ENCODE data around the gene VRK2. TPM values are rescaled to one million over a fixed set of nuclear protein-coding genes. Genes with fewer than 3 reads are reported as not detected.
"Not testable (repeated sequence)": the region's sequence is repeated elsewhere in the genome, so short reads cannot be mapped to it uniquely, and the experiment has no call there.

Gene VRK2
- total RNA-seq, 1 experiment from 2014 or later: 42.8 TPM

DNA sequence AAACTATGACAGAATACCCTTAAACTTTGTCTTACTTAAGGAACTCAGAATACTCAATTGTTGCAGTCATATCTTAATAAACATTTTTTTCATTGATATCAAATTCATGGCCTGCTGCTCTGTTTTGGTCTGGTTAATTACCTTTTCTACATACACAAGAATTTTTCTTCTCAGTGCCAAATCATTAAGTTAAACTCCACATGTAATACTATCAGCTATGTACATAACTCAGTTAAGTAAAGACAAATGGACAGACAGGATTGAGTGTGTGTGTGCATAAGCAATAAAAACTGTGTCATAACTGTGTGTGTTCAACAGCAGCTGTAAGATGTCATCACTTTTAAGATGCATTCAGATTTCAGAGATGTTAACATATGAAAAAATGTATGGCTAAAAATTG is 34.4 kb downstream of the VRK2 start:
- no peaks in the 10 kb centered on the region for H3F3A ChIP-seq (ENCODE audit: insufficient read depth, low read depth)
- no peak overlapping the region for H3K27ac ChIP-seq
- no peaks in the 10 kb centered on the region for H3K27me3 ChIP-seq (ENCODE audit: insufficient read depth, low read depth)
- CTCF ChIA-PET: no interaction called here
- 0 out of 2 replicates have a peak, but pooled peaks cover 5% of the 10 kb centered on the region for H3K9me2 ChIP-seq (ENCODE audit: insufficient read depth)
- no peaks in the 10 kb centered on the region for H4K20me1 ChIP-seq (ENCODE audit: insufficient read depth)
- H3K4me1 ChIP-seq (replicated peaks; ENCODE audit: insufficient read depth): no peaks in the 10 kb centered on the region
- no peak overlapping the region for H3K4me3 ChIP-seq
- intact Hi-C loops (cut with micrococcal nuclease; ENCODE audit: unreplicated experiment): no loop called here
- H2AFZ ChIP-seq: no peak overlapping the region
- H3K36me3 ChIP-seq (ENCODE audit: low read depth): no peaks in the 10 kb centered on the region; the same call in 1 of the 2 replicates
- BruUV-seq (replicated peaks): no TSS peak
- no peak for DNase-seq
- POLR2A ChIA-PET (ENCODE audit: unreplicated experiment): no interaction called here
- no peak for TF ChIP-seq CTCF (conservative IDR thresholded peaks at IDR 0.05)
- TF ChIP-seq EZH2 (IDR thresholded peaks at IDR 0.05; ENCODE audit: low read depth): no peak
- H3K9me3 ChIP-seq (ENCODE audit: insufficient read depth, low read depth): peaks cover 3% of the 10 kb centered on the region; the same call in 1 of the 2 replicates
- H3K79me2 ChIP-seq (ENCODE audit: low read depth): peaks cover 28% of the 10 kb centered on the region; the same call in 1 of the 2 replicates
- H3K4me2 ChIP-seq: no peak overlapping the region

GRCh38 chr2:58089081-58089480 is 42.5 kb downstream of the VRK2 start:
- no peaks in the 10 kb centered on the region for H3K9me2 ChIP-seq (ENCODE audit: insufficient read depth)
- no peak overlapping the region for H2AFZ ChIP-seq
- no peaks in the 10 kb centered on the region for H4K20me1 ChIP-seq (ENCODE audit: insufficient read depth)
- no peak overlapping the region for H3K4me2 ChIP-seq
- TF ChIP-seq EZH2 (IDR thresholded peaks at IDR 0.05; ENCODE audit: low read depth): no peak
- H3K36me3 ChIP-seq (ENCODE audit: low read depth): peaks cover 31% of the 10 kb centered on the region; the same call in 1 of the 2 replicates
- CTCF ChIA-PET: no interaction called here
- no peaks in the 10 kb centered on the region for H3K9me3 ChIP-seq (ENCODE audit: insufficient read depth, low read depth)
- H3K79me2 ChIP-seq (ENCODE audit: low read depth): no peaks in the 10 kb centered on the region
- intact Hi-C loops (cut with micrococcal nuclease; ENCODE audit: unreplicated experiment): no loop called here
- no peaks in the 10 kb centered on the region for H3K27me3 ChIP-seq (ENCODE audit: insufficient read depth, low read depth)
- H3K27ac ChIP-seq: no peak overlapping the region
- no peak overlapping the region for H3K4me3 ChIP-seq
- no peak for DNase-seq
- H3K4me1 ChIP-seq (replicated peaks; ENCODE audit: insufficient read depth): no peaks in the 10 kb centered on the region
- H3F3A ChIP-seq (ENCODE audit: insufficient read depth, low read depth): no peaks in the 10 kb centered on the region; the same call in 1 of the 2 replicates
- BruUV-seq (replicated peaks): no TSS peak
- POLR2A ChIA-PET (ENCODE audit: unreplicated experiment): no interaction called here

DNA sequence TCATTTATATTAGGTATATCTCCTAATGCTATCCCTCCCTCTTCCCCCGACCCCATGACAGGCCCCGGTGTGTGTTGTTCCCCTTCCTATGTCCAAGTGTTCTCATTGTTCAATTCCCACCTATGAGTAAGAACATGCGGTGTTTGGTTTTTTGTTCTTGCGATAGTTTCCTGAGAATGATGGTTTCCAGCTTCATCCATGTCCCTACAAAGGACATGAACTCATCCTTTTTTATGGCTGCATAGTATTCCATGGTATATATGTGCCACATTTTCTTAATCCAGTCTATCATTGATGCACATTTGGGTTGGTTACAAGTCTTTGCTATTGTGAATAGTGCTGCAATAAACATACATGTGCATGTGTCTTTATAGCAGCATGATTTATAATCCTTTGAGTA is 46.2 kb downstream of the VRK2 start:
- H3K4me1 ChIP-seq (replicated peaks; ENCODE audit: insufficient read depth); H3K4me2 ChIP-seq; CTCF ChIA-PET; H2AFZ ChIP-seq; BruUV-seq (replicated peaks); POLR2A ChIA-PET (ENCODE audit: unreplicated experiment); H3K79me2 ChIP-seq (ENCODE audit: low read depth); DNase-seq; H3K27me3 ChIP-seq (ENCODE audit: insufficient read depth, low read depth); H3K9me3 ChIP-seq (ENCODE audit: insufficient read depth, low read depth); H3K27ac ChIP-seq; H3F3A ChIP-seq (ENCODE audit: insufficient read depth, low read depth); H3K4me3 ChIP-seq; intact Hi-C loops (cut with micrococcal nuclease; ENCODE audit: unreplicated experiment); H4K20me1 ChIP-seq (ENCODE audit: insufficient read depth); H3K9me2 ChIP-seq (ENCODE audit: insufficient read depth): not testable (repeated sequence)
- peaks cover 31% of the 10 kb centered on the region; the same call in 1 of the 2 replicates for H3K36me3 ChIP-seq (ENCODE audit: low read depth)

DNA sequence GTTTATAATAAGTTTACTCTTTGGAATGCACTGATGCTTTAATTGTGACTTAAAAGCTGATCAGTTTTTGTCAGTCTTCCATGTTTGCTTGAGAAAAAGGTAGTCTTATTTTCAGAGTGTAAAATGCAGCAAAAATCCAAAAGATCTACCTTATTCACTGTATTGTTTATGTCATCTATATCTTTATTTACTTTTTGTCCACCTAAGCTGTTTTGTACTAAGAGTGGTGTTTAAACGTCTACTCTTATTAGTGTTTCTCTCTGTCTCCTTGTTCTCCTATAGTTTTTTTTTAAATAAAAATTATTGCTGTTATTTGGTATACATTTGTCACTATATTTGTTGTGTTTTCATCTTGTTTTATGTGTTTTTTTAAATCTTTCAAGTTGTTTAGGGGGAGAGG is 50.4 kb downstream of the VRK2 start:
- H3K4me2 ChIP-seq: no peak overlapping the region
- DNase-seq: no peak
- ChIA-PET CTCF (no interaction called here), POLR2A (ENCODE audit: unreplicated experiment) (no interaction called here)
- peaks cover 22% of the 10 kb centered on the region for H3K36me3 ChIP-seq (ENCODE audit: low read depth)
- peaks cover 3% of the 10 kb centered on the region; the same call in 1 of the 2 replicates for H3K9me3 ChIP-seq (ENCODE audit: insufficient read depth, low read depth)
- intact Hi-C loops (cut with micrococcal nuclease; ENCODE audit: unreplicated experiment): no loop called here
- H3K27ac ChIP-seq: no peak overlapping the region
- no peaks in the 10 kb centered on the region for H3K9me2 ChIP-seq (ENCODE audit: insufficient read depth)
- no peaks in the 10 kb centered on the region for H3K79me2 ChIP-seq (ENCODE audit: low read depth)
- no TSS peak for BruUV-seq (replicated peaks)
- no peaks in the 10 kb centered on the region; the same call in 1 of the 2 replicates for H4K20me1 ChIP-seq (ENCODE audit: insufficient read depth)
- TF ChIP-seq CTCF (conservative IDR thresholded peaks at IDR 0.05) (no peak), EZH2 (IDR thresholded peaks at IDR 0.05; ENCODE audit: low read depth) (no peak)
- no peaks in the 10 kb centered on the region for H3K4me1 ChIP-seq (replicated peaks; ENCODE audit: insufficient read depth)
- H3K27me3 ChIP-seq (ENCODE audit: insufficient read depth, low read depth): no peaks in the 10 kb centered on the region
- peaks cover 5% of the 10 kb centered on the region for H3F3A ChIP-seq (ENCODE audit: insufficient read depth, low read depth)
- H2AFZ ChIP-seq: no peak overlapping the region
- H3K4me3 ChIP-seq: no peak overlapping the region

Measured in PC-9 (cell line).